HL-60 (cell line): Measurements from ENCODE around the gene SLC30A10.

Experiments used
- CTCF ChIP-seq: IDR thresholded peaks from one replicate; pipeline ENCODE4 v1.5.1; 2011; ENCODE audit warnings: low read length, control low read depth, inconsistent platforms; ENCODE audit not compliant: insufficient read depth
- POLR2AphosphoS5 ChIP-seq: IDR thresholded peaks from 2 replicates; pipeline ENCODE4 v1.6.1; 2012; ENCODE audit warnings: low read depth
- SPI1 ChIP-seq: IDR thresholded peaks from 2 replicates; pipeline ENCODE4 v1.6.1; 2012; ENCODE audit warnings: low read depth, mild to moderate bottlenecking, borderline replicate concordance

DNA sequence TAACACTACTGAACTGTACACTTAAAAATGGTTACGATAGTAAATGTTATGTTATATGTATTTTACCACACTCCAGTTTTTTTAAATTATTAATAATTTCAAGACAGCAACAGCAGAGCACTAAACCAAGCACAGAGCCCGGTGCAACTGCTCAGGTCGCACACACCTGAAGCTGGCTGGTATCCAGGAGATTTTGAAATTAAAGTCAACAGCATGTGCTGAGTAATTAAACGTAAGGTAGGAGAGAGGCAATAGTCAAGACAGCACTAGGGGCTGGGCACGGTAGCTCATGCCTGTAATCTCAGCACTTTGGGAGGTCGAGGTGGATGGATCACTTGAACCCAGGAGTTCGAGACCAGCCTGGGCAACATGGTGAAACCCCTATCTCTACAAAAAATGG is 35.1 kb upstream of the SLC30A10 start:
- TF ChIP-seq CTCF (no peak), SPI1 (no peak), POLR2AphosphoS5 (no peak)
